ENCODE measurements around the gene FILIP1L. TPM values are rescaled to one million over a fixed set of nuclear protein-coding genes. Genes with fewer than 3 reads are reported as not detected.

Gene FILIP1L
- total RNA-seq, 1 experiment from 2014 or later, result 0.07 TPM

- H3K27me3 Mint-ChIP-seq (ENCODE audit: low read depth), result no peaks in the 10 kb centered on the region
- Histone ChIP-seq H2BK20ac (ENCODE audit: low read depth, low read length, poor library complexity, severe bottlenecking) (no peak overlapping the region), H3K27me3 (ENCODE audit: insufficient read depth, low read length) (no peaks in the 10 kb centered on the region), H3K4ac (ENCODE audit: low read depth, low read length) (no peak overlapping the region), H3K4me1 (ENCODE audit: insufficient read depth, low read length) (peaks cover 4% of the 10 kb centered on the region), H3K27ac (ENCODE audit: insufficient read length, low read depth, low read length) (no peak overlapping the region), H4K20me1 (ENCODE audit: control insufficient read depth, insufficient read depth, insufficient read length) (no peaks in the 10 kb centered on the region), H2BK5ac (ENCODE audit: insufficient read length, low read length) (no peak overlapping the region), H3K18ac (ENCODE audit: insufficient read length, low read depth, low read length) (no peak overlapping the region), H2BK12ac (ENCODE audit: insufficient read length, low read depth, low read length) (no peak overlapping the region), H2BK15ac (ENCODE audit: low read depth, low read length) (no peak overlapping the region), H4K91ac (ENCODE audit: insufficient read length, low read depth, low read length) (no peak overlapping the region), H4K5ac (ENCODE audit: insufficient read length, low read depth, low read length) (no peak overlapping the region), H4K8ac (replicated peaks; ENCODE audit: insufficient read length, low read depth, low read length) (no peak overlapping the region), H2BK120ac (ENCODE audit: low read depth, low read length, poor library complexity, severe bottlenecking) (no peak overlapping the region), H2AK5ac (ENCODE audit: insufficient read length, low read length) (no peak overlapping the region), H3K79me1 (ENCODE audit: insufficient read depth, low read depth, low read length, poor library complexity, severe bottlenecking) (peaks cover 3% of the 10 kb centered on the region), H2AFZ (ENCODE audit: low read length) (no peak overlapping the region), H3K79me2 (ENCODE audit: insufficient read depth, low read length) (no peaks in the 10 kb centered on the region), H3K4me2 (ENCODE audit: insufficient read depth, insufficient read length, low read length) (no peak overlapping the region), H3K9me3 (ENCODE audit: control insufficient read depth, low read depth, low read length) (no peaks in the 10 kb centered on the region), H3K23ac (ENCODE audit: insufficient read length, low read depth, low read length) (no peak overlapping the region), H3K9ac (ENCODE audit: extremely low read depth, insufficient read length, low read length) (no peak overlapping the region), H3K56ac (ENCODE audit: insufficient read length, low read depth, low read length) (no peak overlapping the region), H3K23me2 (ENCODE audit: insufficient read length, low read depth, low read length, poor library complexity, severe bottlenecking) (no peaks in the 10 kb centered on the region), H3K14ac (ENCODE audit: insufficient read depth, low read length) (no peak overlapping the region), H3T11ph (ENCODE audit: low read length) (no peak overlapping the region)
- no CpG with 5 or more reads among the region's 2 CpGs for WGBS (ENCODE audit: extremely low coverage, insufficient read length, low lambda C conversion rate)
- H3K4me1 Mint-ChIP-seq, result peaks cover 18 to 28% of the 10 kb centered on the region in 2 experiments
- H3K4me3 Mint-ChIP-seq, result no peak overlapping the region
- H3K36me3 Mint-ChIP-seq (ENCODE audit: insufficient read depth in 1 of 3, low read depth in 3 of 3), result no peaks in the 10 kb centered on the region
- peak overlapping the region; percentile 34 to 75 (median 63); a peak in 4 of 7 replicates for H3K27ac Mint-ChIP-seq
- TF ChIP-seq CTCF (conservative IDR thresholded peaks at IDR 0.05), result no peak
- no peaks in the 10 kb centered on the region for H3K9me3 Mint-ChIP-seq
- no peak for DNase-seq
Observed at GRCh38 chr3:100005665-100006393, 108.5 kb downstream of the FILIP1L start.
